NCI-H1417 treated with DMSO at 0.1 percent for 48 hours (cell line): ENCODE measurements around the gene IMMP2L.

ENCODE experiments used
- DNase-seq: peaks from one replicate; lab custom pipeline; 2025; lab: John Stamatoyannopoulos, UW

Gene IMMP2L

DNA sequence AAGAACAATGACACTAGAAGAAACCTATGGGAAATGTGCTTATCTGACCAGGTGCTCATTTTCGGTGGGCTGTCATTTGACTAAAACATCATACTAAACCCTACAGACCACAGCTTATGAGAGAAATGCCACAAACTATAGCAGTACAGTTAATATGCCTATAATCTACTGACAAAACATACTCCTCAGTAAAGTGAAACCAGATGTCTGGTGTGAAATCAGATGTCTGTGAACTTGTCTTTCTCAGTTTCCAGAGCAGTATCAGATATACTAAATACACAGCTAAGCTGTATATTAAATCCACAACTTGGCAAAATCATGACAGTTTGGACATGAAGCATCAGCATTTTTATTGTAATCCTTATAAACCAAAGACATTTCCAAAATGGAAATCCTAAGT, 3.3 kb downstream of the IMMP2L start:
- DNase-seq: no peak

DNA sequence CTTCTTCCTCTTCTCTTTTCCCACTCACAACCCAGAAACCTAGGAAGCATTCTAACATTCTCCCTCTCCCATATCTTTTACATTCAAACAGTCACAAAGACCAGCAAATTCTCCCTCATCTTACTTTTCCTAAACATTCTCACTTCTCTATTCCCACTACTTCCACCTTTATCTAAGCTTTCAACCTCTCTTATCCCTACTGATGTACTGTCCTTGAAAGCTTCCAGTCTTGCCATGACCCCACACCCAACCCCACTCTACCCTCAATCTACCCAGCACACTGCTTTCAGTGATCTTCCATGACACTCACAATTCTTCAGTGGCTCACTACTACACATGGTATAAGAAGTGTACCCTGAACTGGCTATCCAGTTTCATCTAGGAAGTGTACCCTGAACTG, 5.3 kb downstream of the IMMP2L start:
- no peak for DNase-seq

DNA sequence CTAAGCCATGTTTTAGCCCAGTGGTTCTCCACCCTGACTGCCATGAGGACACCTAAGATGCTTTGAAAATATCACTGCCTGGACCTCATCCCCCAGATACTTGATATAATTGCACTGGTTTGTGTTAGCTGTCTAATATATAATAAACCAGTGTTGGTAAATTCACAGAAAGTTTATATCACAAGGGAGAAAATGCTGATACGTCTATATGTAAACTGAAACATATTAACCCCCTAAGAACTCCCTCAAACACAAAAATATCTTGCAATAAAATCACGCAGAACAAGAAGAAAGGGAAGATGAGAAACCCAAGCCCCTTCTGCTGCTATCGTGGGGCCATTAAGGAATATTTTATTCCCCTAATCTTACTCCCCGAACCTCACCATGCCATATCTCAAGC, 8.2 kb downstream of the IMMP2L start:
- DNase-seq: no peak

DNA sequence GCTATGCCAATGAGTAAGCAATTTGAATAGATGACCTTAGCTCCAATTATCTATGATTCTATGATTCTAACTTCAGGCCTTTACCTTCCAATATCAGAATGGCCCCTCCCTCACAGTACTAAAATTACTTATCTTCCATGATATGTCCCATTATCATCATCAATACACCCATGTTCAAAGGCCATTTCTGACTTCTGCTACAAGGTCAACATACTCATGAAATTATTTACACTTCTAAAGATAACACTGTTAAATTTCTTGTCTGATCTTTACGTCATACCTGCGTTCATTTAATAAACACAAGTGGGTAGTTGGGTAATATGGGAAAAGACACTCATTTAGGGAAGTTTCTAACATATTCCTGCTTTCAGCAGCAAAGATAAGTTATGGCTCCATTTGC, 21.2 kb downstream of the IMMP2L start:
- no peak for DNase-seq

DNA sequence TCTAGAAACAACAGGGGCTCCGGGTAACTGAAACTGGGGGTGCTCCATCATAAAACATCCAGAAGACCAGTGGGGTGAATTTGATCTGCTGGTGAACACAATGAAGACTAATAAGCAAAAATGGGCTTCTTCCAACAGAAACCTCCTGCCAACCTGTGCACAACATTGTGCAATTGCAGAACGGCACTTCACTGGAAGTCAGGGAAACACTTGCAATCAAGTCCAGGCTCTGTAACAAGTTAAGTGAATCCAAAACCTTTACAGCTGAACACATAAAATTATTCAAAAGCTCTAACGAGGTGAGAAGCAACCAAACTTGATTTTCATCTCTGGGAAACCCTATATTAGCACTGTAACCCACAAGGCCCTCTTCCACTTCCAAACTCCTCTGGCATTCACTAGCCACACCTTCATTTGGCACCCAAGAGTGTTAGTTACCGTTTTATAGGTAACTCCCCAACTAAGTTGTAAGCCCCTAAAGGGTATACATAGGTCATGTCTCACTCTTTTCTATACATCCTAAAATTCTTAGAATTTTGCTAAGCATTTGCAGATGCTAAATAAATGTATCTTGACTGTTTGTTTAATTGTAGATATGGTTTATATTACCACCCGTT, 22.0 kb downstream of the IMMP2L start:
- no peak for DNase-seq

DNA sequence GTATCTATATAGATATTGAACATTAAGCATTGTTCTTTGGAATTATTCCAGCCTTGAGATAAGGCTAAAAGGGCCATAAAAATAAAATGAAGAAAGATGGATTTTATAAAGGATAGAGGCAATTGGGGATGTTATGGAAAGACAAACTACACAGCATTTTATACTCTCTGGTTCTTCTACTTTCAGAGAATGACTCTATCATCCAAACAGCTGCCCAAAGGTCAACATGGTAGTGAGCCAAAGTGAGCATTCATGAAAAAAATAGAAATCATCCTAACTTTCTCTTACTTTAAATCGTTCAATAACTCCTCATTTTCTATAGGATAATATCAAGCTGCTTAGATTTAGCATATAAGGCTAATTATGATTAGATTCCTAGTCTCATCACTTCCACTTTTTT, 25.2 kb downstream of the IMMP2L start:
- no peak for DNase-seq

DNA sequence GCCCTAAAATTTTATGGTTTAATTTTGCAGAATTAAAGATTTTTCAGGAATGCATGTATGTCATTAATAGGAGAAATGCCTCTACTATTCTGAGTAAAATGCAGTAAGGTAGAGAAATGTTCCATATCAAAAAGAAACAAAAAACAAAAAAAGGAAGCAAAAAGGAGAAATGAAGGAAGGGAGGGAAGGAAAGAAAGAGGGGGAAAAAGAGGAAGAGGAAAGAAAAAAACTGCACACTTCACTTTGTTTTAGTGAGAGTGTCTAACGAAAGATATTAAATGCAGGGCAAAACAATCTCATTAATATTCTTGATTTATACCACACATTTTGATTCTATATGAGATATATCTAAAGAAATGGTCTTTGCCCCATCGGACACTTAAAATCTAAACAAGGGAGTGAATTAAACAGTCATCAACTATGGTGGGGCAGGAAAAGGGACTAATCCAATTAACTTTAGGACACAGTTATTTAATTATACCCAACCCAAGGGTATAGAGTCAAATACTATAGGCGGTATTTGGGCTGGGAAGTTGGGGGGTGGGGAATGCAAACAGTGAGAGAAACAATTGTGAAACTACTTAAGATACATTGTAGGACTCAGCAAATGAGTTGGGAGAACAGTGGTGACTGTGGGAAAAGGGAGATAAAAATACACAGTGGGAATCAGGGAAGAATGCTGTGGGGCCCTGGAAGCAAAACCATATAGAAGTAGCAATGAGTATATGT, 27.0 kb downstream of the IMMP2L start:
- no peak for DNase-seq

DNA sequence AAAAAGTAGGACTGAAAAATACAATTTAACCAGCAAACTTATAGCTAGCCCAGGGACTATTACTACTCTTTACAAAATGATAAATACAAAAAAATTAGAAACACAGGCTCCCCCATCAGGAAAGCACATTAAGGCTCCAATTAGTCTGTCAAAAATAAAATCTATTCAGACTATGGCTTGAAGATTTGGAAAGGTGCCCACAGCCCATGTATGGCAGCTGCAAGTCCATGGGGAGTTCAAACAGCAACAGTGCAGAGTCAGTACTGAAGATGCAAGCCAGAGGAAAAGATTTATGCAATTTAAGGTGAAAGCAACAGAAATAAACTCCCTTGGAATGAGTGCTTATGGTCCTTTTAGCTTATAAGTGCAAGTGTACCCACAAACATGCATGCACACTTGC, 29.7 kb downstream of the IMMP2L start:
- peak; percentile 53 for DNase-seq

DNA sequence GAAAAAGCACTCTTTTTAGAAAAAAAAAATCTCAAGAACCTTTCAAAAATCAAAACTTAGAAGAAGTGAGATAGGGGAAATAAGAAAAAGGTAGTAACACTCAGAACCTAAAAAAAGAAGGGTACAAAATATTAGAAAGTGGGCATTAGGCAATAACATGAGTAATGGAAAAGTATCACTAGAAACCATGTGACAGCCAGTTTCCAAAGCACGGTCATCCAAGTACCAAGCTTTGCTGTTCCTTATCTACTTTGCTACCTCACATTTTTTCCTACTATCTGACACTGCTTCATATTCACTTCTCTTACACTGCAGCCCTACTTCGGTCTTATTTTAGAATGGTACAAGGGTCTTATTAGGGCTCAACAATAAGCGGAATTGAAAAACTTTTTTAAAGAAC, 30.3 kb downstream of the IMMP2L start:
- DNase-seq: no peak

DNA sequence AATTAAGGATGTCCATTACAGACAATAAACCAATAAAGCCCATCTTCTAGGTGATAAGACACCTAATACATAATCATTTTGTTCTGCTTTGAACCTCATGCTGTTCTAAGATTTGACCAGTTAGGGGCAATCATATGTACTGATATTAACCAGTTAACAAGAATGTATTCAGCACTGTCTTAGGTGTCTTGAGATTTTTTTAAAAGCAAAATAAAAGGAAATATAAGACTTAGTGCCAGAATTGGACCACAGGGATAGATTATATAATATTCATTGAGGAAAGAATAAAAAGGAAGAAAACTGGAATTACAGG, 32.0 kb downstream of the IMMP2L start:
- DNase-seq: no peak

DNA sequence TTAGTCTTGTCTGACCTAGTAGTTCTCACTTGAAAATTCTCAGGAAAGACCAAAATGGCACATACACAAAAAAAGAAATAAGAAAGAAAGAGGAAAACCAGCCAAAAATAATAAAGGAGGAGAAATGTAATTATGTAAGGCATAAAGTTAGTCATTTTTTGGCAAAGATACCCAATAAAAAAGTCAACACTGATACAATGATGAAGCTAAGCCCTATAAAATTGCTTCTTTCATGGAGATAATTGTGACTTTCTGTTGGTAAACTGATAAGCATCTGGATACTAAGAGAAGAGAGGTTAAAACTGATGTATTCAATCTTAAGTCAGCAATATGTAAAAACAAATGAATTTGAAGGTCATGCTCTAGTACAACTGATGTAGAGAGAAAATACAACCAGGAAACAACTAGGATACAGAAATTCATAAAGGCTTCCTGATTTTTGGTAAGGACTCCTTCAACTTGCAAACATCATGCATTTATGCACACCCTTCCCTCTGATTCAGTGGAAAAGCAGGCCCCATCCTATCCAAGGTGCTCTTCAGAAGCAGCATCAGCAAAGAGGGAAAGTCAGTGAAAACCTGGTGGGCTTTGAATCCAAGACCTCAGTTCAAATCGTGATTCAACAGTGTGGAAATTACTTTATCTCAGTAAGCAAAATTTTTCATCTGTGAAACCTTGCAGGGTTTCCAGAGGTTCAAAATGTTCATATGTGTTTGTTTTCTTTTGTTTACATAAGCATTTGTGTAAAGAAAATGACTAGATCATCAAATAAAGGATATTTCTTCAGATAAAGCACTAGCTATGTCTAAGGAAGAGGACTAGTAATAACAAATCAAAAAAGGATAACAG, 32.6 kb downstream of the IMMP2L start:
- DNase-seq: no peak

DNA sequence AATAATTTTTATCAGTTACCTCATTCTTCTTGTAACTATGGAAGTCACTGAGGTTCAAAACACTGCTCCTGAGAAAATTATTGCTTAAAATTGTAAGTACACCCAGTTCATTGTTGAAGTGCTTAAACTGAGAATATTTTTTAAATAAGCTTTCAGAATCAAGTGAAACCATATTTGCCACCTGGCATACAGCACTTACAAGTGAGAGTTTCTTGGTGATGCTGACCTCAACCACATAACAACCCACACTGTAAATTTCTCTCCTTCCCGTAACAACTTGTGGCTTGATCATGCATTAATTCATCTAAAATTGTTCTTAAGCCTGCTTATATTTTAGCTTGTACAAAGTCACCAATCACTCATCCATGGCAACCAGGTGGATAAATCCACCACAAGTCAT, 34.0 kb downstream of the IMMP2L start:
- no peak for DNase-seq

DNA sequence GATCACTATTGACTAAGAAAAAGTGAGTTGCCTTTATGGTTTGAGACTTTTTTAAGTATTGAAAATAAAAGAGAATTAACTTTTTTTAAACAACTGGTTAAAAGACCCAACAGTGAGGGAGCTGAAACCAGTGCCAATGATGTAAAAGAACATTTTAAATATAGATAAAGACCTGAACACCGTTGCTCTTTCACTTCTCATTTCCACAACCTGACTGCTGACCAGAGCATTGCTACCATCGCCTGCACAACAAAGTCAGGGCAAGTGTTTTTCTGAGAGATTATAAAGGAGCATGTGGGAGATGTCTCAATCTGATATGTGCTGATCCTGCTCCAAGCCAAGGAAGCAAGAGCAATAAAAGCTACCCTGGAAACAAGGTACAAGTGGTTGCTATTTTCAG, 34.7 kb downstream of the IMMP2L start:
- DNase-seq: no peak

DNA sequence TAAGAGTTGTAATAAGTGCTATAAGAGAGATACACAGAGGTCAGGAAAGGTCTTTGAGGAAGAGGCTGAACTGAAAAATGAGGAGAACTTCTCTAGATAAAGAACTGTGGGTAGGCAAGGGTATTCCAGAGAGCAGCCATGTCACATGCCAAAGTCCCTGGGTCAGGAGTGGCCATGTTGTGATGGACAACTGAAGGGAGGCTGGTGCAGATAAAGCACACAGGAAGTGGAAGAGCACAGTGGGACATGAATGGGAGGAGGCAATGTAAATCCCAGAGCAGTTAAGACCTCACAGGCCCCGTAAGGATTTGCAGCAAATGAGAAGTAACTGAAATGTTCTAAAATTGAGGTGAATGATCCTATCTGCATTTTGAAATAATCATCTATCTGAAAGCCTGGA, 37.2 kb downstream of the IMMP2L start:
- no peak for DNase-seq

DNA sequence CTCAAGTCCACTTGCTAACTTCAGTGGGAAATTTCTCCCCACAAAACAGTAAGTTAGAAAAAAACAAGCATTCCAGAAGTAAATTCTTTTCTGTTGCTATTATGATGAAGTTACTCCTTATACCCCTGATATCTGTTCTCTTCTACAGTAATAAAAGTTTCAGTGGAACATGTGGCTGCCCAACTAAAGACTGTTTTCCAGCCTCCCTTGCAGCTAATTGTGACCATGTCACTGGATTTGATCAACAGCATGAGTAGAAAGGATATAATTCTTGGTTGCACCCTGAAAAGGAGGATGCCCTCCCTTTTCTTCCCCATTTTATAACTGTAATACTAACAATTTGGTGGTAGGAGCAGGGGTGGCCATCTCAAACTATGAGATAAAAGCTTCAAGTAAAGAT, 40.6 kb downstream of the IMMP2L start:
- no peak for DNase-seq

DNA sequence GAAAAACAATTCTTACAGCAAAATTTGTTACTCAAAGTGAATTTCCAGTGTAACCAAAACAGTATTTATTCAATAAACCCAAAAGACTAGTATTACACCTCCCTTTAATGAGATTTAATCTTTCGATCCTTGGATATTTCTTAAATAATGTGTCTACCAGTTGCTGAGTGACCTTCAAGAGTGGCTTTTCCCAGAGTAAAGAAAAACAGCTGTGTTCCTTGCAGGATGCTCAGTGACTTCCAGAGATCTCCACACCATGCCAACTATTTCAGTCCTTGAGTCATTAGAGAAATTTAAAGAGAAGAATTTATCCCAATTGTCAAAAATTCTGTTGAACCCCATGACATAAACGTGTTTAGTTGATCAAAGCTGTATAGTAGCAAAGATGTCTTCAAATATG, 44.0 kb downstream of the IMMP2L start:
- no peak for DNase-seq

DNA sequence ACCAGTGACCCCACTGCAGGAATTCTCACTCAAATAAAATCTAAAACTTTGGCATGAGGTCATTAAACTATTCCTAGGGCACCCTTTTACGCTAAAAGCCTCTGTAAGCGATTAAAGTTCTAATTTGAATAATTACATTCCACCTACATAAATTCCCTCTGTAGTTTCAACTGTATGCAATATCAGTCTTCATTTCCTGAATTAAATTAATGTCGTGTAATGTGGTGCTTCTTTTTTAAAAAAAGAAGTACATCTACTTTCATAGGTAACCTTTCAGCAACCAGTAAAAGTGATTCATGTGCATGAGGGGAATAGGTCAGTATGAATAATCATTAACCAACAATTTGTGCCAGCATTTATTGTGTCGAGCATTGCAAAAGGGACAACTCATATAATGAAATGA, 44.7 kb downstream of the IMMP2L start:
- DNase-seq: no peak

DNA sequence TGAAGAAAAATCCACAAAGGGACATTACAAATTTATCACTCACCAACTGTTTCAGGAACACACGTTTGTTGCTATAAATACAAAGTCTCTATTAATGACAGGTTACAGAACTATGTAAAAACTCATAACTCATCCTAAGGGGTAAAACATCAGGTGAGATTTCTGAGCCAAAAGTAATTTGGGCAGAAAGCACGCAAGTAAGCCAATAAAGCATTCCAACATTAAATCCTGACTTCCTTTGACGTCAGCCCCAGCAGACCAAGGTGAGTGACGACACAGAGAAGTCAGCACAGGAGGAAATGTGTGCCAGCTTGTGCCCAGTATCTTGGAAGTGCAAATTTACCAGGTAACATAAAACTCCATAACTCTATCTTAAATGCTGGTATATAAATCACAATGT, 45.7 kb downstream of the IMMP2L start:
- no peak for DNase-seq

DNA sequence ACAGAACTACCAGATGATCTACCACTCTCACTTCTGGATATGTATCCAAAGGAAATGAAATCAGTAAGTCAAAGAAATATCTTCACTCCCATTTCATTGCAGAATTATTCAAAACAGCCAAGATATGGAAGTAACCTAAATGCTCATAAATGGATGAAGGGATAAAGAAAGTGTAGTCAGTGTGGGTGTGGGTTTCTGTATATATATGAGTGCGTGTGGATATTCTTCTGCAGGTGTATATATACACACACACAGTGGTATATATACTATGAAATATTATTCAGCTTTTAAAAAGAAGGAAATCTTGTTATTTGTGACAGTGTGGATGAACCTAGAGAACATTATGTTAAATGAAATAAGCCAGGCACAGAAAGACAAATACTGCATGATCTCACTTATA, 48.7 kb downstream of the IMMP2L start:
- no peak for DNase-seq

DNA sequence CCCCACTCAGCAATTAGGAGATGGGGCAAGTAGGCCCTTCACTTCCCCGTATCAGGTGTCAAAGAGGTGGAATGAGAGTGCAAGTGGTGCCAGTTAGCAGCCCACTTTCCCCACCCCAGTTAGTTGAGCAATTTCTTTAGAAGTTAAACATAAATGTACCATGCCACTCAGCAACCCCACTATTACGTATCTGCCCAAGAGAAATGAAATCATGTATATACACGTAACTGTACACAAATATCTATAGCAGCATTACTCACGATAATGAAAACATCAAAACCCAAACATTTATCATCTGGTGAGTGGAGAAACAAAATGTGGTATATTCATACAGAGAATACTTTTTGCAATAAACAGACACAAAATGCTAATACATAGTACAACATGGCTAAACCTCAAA, 50.4 kb downstream of the IMMP2L start:
- no peak for DNase-seq

DNA sequence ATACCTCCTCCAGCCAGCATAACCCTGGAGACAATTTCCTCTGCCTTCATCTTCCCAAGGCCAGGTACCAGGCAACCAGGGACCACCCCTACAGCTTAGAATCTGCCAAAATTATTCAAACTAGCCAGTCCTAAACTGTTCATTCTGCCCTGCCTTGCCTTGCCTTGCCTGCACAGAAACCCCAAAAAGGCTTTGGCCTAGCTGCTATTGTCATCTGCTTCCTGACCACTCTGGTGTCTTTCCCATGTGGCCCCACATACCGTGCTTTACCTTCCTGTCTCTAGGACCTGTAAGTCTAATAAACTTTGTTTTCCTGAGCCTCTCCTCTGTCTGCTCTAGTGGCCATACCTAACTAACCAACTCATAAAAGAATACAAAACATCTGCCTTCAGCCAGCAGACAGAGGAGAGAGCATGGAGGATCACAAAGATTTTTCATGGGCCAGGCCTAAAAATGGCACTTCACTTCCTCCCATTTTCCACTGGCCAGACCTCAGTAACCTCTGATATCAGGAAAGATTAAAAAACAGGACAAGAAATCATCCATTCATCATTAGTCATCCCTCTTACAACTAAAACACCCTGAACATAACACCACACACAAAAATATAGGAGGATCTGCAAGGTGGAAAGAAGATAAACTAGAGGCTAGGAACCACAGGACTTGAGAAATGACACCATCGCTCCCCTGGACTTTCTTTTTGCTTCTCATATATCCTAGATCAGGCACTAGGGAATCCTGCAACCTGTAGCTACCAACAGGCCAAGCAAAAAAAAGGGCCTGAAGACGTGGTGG, 51.5 kb downstream of the IMMP2L start:
- DNase-seq: no peak

DNA sequence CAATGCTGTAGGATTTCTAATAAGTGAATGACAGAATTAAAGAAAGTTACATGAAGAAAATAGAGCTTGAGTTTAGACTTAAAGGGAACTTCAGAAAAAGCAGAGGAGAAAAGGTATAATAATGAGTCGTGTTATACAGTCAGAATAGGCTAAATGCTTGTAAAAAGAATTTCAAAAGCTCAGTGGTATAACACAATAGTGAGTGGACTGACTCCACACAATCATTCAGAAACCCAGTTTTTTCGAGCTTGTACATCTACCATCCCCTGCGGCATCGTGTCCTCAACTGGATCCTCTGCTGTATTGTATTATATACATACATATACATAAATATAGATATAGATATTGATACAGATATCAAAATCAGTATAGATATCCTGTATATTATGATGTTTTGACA, 52.2 kb downstream of the IMMP2L start:
- DNase-seq: no peak

DNA sequence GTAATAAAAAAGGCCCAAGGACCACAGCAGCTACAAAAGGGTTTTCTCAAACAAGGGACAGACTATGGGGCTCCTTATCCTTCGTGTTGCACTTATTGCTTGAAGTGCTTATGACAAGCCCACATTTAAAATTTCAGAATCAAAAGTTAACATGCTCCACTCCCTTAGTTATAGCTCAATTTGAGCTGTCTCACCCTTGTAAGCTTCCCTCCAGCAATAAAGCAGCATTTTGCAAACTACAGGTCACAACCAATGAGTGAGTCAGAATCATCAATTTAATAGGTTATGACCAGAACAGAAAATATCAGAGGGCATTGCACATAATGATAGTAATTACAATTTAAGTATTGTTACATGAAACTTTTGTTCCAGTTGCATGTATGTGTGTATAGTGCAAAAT, 53.0 kb downstream of the IMMP2L start:
- DNase-seq: no peak
